Keratinocyte (primary cell): Measurements from ENCODE around the gene SERPINI2. TPM values are rescaled to one million over a fixed set of nuclear protein-coding genes. Genes with fewer than 3 reads are reported as not detected.

ENCODE experiments used
- DNase-seq: peaks from one replicate; pipeline ENCODE4 v3.0.0-alpha.2; 2011; ENCODE audit warnings: low read depth, missing footprints, low spot score
- FAIRE-seq: peaks from 2 replicates; lab custom pipeline; 2011; peaks lifted over from hg19 to GRCh38; lab: Jason Lieb, UNC
- H2AFZ ChIP-seq: 2 replicates; pipeline ENCODE4 v1.6.0; 2012; ENCODE audit warnings: low read length, control low read depth, inconsistent platforms; ENCODE audit not compliant: control insufficient read depth
- H3K27ac ChIP-seq: 2 replicates; pipeline ENCODE4 v1.5.1; 2011; ENCODE audit warnings: low read length; ENCODE audit not compliant: control insufficient read depth, insufficient read depth
- H3K27me3 ChIP-seq: 3 replicates; pipeline ENCODE4 v1.6.0; 2011; ENCODE audit warnings: low read length; ENCODE audit not compliant: control insufficient read depth, insufficient read depth; ENCODE audit errors: extremely low read depth
- H3K36me3 ChIP-seq, 2 experiments: 2 replicates in 1 of 2; 3 replicates in 1 of 2; pipeline ENCODE4 v1.5.1; 2011; ENCODE audit warnings: low read length in 2 of 2, mild to moderate bottlenecking in 1 of 2; ENCODE audit not compliant: control insufficient read depth in 2 of 2, insufficient read depth in 2 of 2; ENCODE audit errors: extremely low read depth in 1 of 2
- H3K4me1 ChIP-seq: 3 replicates; pipeline ENCODE4 v1.5.1; 2011; ENCODE audit warnings: low read length; ENCODE audit not compliant: control insufficient read depth, insufficient read depth; ENCODE audit errors: extremely low read depth
- H3K4me2 ChIP-seq: 3 replicates; pipeline ENCODE4 v1.6.0; 2011; ENCODE audit warnings: low read depth, low read length; ENCODE audit not compliant: control insufficient read depth, insufficient read depth; ENCODE audit errors: extremely low read depth
- H3K4me3 ChIP-seq, 3 experiments: fragments of 200-600 bp in 1 of 3; sonication (generic) in 1 of 3; 2 replicates in 2 of 3; 3 replicates in 1 of 3; pipeline ENCODE4 v1.5.1; 2011 to 2016; ENCODE audit warnings: low read length in 3 of 3, mild to moderate bottlenecking in 3 of 3, control low read depth in 2 of 3, inconsistent platforms in 1 of 3, low read depth in 1 of 3, mixed read lengths in 1 of 3, mixed run types in 1 of 3, moderate library complexity in 1 of 3; ENCODE audit not compliant: control insufficient read depth in 2 of 3, insufficient read depth in 2 of 3; ENCODE audit errors: extremely low read depth in 1 of 3
- H3K79me2 ChIP-seq: 2 replicates; pipeline ENCODE4 v1.6.0; 2012; ENCODE audit warnings: low read length; ENCODE audit not compliant: control insufficient read depth, insufficient read depth
- H3K9ac ChIP-seq: 3 replicates; pipeline ENCODE4 v1.6.0; 2011; ENCODE audit warnings: low read length; ENCODE audit not compliant: control insufficient read depth, insufficient read depth; ENCODE audit errors: extremely low read depth
- H3K9me1 ChIP-seq: 3 replicates; pipeline ENCODE4 v1.6.0; 2011; ENCODE audit warnings: low read length; ENCODE audit not compliant: control insufficient read depth, insufficient read depth; ENCODE audit errors: extremely low read depth
- H3K9me3 ChIP-seq: 2 replicates; pipeline ENCODE4 v1.5.1; 2012; ENCODE audit warnings: low read depth, low read length; ENCODE audit not compliant: control insufficient read depth
- H4K20me1 ChIP-seq: 3 replicates; pipeline ENCODE4 v1.6.0; 2011; ENCODE audit warnings: low read length; ENCODE audit not compliant: control insufficient read depth, insufficient read depth; ENCODE audit errors: extremely low read depth
- EZH2 ChIP-seq: IDR thresholded peaks from one replicate; pipeline ENCODE4 v1.6.1; 2012; ENCODE audit warnings: inconsistent platforms, mild to moderate bottlenecking, low read length, moderate library complexity
- dilution Hi-C: fragments of 300-500 bp; cut with MboI; formaldehyde crosslinking; loops from one replicate; pipeline ENCODE4 v1.7.0; 2020; ENCODE audit warnings: low sequenced_read_pairs; ENCODE audit not compliant: extremely low pct_ligation_motif_present
- polyA plus RNA-seq, 5 experiments: library from polyadenylated mRNA; depleted of rRNA in 3 of 5; stranded (reverse) in 3 of 5; stranded (forward) in 1 of 5; unstranded in 1 of 5; fragments of >200 nt; gene quantifications; 1 replicate in 1 of 5; 2 replicates in 3 of 5; 3 replicates in 1 of 5; pipeline versions ENCODE4 v1.2.1 to v1.2.3, GENCODE V29; 2011 to 2012; ENCODE audit warnings: missing spikeins in 2 of 5, low read depth in 1 of 5, low replicate concordance in 1 of 5
- TF ChIP-seq, protein P1 (sequence below), 3 experiments: IDR thresholded peaks in 1 of 3; conservative IDR thresholded peaks in 1 of 3; optimal IDR thresholded peaks in 1 of 3; 2 replicates in 2 of 3; 3 replicates in 1 of 3; pipeline versions ENCODE3 to v1.5.1; 2011; ENCODE audit warnings: low read length in 3 of 3, mild to moderate bottlenecking in 3 of 3, moderate library complexity in 2 of 3, control low read depth in 1 of 3, inconsistent platforms in 1 of 3; ENCODE audit not compliant: insufficient read depth in 2 of 3; ENCODE audit errors: extremely low read depth in 1 of 3

The SERPINI2 gene
- polyA plus RNA-seq, 1 donor (not counting 4 experiments of a cell fraction or from before 2014, with no cell fraction given) = not detected

DNA sequence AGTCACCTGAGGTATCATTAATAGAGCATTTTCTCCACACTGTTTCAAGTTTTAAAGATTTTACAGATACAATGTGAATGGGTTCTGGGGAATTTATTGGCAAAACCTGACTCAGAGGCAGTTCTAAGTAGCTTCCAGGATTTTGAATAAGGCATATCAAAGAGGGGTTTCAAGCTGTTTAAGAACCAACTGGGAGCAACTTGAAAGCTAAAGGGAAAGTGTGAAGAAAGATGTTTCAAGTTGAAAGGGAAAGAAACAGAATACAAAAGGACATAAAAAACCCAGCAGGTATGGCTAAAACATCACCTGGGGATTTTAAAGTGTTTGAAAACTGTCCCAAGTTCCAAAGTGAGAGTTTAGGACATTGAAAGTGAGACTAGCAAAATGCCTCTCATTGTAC, 17.8 kb upstream of the SERPINI2 start:
- Histone ChIP-seq H3K4me2 (no peak overlapping the region), H3K9ac (no peak overlapping the region), H3K4me1 (no peaks in the 10 kb centered on the region), H3K79me2 (no peaks in the 10 kb centered on the region), H2AFZ (no peak overlapping the region), H3K36me3 (no peaks in the 10 kb centered on the region), H3K27ac (no peak overlapping the region), H3K4me3 (no peak overlapping the region), H3K9me1 (no peaks in the 10 kb centered on the region), H3K9me3 (no peaks in the 10 kb centered on the region), H4K20me1 (no peaks in the 10 kb centered on the region), H3K27me3 (no peaks in the 10 kb centered on the region)
- dilution Hi-C loops = no loop called here
- DNase-seq (no peak), FAIRE-seq (no peak)
- no peak for TF ChIP-seq EZH2
- TF ChIP-seq, protein P1, sequence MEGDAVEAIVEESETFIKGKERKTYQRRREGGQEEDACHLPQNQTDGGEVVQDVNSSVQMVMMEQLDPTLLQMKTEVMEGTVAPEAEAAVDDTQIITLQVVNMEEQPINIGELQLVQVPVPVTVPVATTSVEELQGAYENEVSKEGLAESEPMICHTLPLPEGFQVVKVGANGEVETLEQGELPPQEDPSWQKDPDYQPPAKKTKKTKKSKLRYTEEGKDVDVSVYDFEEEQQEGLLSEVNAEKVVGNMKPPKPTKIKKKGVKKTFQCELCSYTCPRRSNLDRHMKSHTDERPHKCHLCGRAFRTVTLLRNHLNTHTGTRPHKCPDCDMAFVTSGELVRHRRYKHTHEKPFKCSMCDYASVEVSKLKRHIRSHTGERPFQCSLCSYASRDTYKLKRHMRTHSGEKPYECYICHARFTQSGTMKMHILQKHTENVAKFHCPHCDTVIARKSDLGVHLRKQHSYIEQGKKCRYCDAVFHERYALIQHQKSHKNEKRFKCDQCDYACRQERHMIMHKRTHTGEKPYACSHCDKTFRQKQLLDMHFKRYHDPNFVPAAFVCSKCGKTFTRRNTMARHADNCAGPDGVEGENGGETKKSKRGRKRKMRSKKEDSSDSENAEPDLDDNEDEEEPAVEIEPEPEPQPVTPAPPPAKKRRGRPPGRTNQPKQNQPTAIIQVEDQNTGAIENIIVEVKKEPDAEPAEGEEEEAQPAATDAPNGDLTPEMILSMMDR (optimal IDR thresholded peaks at IDR 0.05 in 1 of 3, IDR thresholded peaks at IDR 0.05 in 1 of 3, conservative IDR thresholded peaks at IDR 0.05 in 1 of 3; ENCODE audit: extremely low read depth in 1 of 3, insufficient read depth in 2 of 3, low read length in 3 of 3) = no peak

DNA sequence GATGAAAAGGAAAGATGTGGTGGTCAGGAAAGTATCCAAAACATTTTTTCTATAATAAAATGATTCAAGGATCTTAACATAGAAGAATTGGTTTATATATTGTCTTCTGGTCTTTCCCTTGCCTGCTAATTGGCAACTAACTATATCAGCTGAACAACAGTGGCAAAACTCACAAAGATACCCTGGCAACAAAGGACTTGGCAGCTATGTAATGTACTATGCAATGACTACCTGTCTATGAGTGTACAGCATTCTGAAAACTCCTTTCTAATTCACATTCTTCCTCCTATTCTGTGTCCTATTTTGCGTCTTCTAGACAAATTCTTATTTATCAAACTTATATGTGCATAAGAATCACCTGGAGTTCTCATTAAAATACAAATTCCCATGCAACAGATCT, 15.7 kb upstream of the SERPINI2 start:
- Histone ChIP-seq H3K27ac (no peak overlapping the region), H3K4me2 (no peak overlapping the region), H3K27me3 (no peaks in the 10 kb centered on the region), H3K9me3 (no peaks in the 10 kb centered on the region), H3K4me3 (no peak overlapping the region), H3K9ac (no peak overlapping the region), H3K9me1 (no peaks in the 10 kb centered on the region), H3K79me2 (no peaks in the 10 kb centered on the region), H3K4me1 (no peaks in the 10 kb centered on the region), H2AFZ (no peak overlapping the region), H4K20me1 (no peaks in the 10 kb centered on the region), H3K36me3 (no peaks in the 10 kb centered on the region)
- TF ChIP-seq EZH2 = no peak
- TF ChIP-seq, protein P1 (optimal IDR thresholded peaks at IDR 0.05 in 1 of 3, IDR thresholded peaks at IDR 0.05 in 1 of 3, conservative IDR thresholded peaks at IDR 0.05 in 1 of 3; ENCODE audit: extremely low read depth in 1 of 3, insufficient read depth in 2 of 3, low read length in 3 of 3) = no peak
- FAIRE-seq (no peak), DNase-seq (no peak)
- dilution Hi-C loops = no loop called here
